Activated gamma-delta T cell (primary cell): ENCODE results near the gene VKORC1L1.
"Not testable (repeated sequence)": the region's sequence is repeated elsewhere in the genome, so short reads cannot be mapped to it uniquely, and the experiment has no call there.

Source experiments
- DNase-seq: peaks from one replicate; lab custom pipeline; 2025; lab: John Stamatoyannopoulos, UW

The VKORC1L1 gene

GRCh38 chr7:65885533-65885932 lies 12.7 kb downstream of the VKORC1L1 start:
- DNase-seq: not testable (repeated sequence)

GRCh38 chr7:65888434-65889156 lies 15.7 kb downstream of the VKORC1L1 start:
- not testable (repeated sequence) for DNase-seq

GRCh38 chr7:65889722-65890121 lies 16.8 kb downstream of the VKORC1L1 start:
- not testable (repeated sequence) for DNase-seq

GRCh38 chr7:65892161-65892560 lies 19.3 kb downstream of the VKORC1L1 start:
- DNase-seq: no peak

- DNase-seq: no peak
These were observed 20.0 kb downstream of the VKORC1L1 start for GRCh38 chr7:65892835-65893234.

GRCh38 chr7:65896279-65896870 lies 23.5 kb downstream of the VKORC1L1 start:
- DNase-seq: no peak

GRCh38 chr7:65897289-65897688 lies 24.4 kb downstream of the VKORC1L1 start:
- not testable (repeated sequence) for DNase-seq

- not testable (repeated sequence) for DNase-seq
These were observed 26.0 kb downstream of the VKORC1L1 start for GRCh38 chr7:65898677-65899447.

- no peak for DNase-seq
These were observed 29.4 kb downstream of the VKORC1L1 start for GRCh38 chr7:65902306-65902705.

GRCh38 chr7:65907501-65908198 lies 34.8 kb downstream of the VKORC1L1 start:
- DNase-seq: no peak

- no peak for DNase-seq
These were observed 37.4 kb downstream of the VKORC1L1 start for GRCh38 chr7:65910237-65910636.

- DNase-seq: no peak
These were observed 39.4 kb downstream of the VKORC1L1 start for GRCh38 chr7:65912237-65912636.

- no peak for DNase-seq
These were observed 43.2 kb downstream of the VKORC1L1 start for GRCh38 chr7:65915921-65916657.

- DNase-seq: no peak
These were observed 50.4 kb downstream of the VKORC1L1 start for GRCh38 chr7:65923316-65923715.

GRCh38 chr7:65924193-65924592 lies 51.3 kb downstream of the VKORC1L1 start:
- DNase-seq: no peak

- no peak for DNase-seq
These were observed 52.2 kb downstream of the VKORC1L1 start for GRCh38 chr7:65925040-65925439.

GRCh38 chr7:65926588-65926987 lies 53.7 kb downstream of the VKORC1L1 start:
- no peak for DNase-seq

- DNase-seq: no peak
These were observed 54.9 kb downstream of the VKORC1L1 start for GRCh38 chr7:65927489-65928448.

- DNase-seq: no peak
These were observed 58.8 kb downstream of the VKORC1L1 start for GRCh38 chr7:65931685-65932084.

- no peak for DNase-seq
These were observed 64.4 kb downstream of the VKORC1L1 start for GRCh38 chr7:65937296-65937695.
